Effector memory CD4-positive, alpha-beta T cell (primary cell): ENCODE data around the gene HOXA13.

ENCODE experiments used
- DNase-seq, 3 donors: peaks; one replicate each; pipeline ENCODE4 v3.0.0-alpha.2; 2020
- H3K27ac ChIP-seq: 2 replicates; pipeline ENCODE4 v1.7.0; 2013; ENCODE audit warnings: mild to moderate bottlenecking, low read length, moderate library complexity; ENCODE audit not compliant: insufficient read depth, poor library complexity, severe bottlenecking
- H3K27me3 ChIP-seq: replicated peaks from 2 replicates; pipeline ENCODE4 v1.7.0; 2013; ENCODE audit warnings: mild to moderate bottlenecking, low read length; ENCODE audit not compliant: insufficient read depth, control insufficient read depth, poor library complexity, severe bottlenecking
- H3K36me3 ChIP-seq: 2 replicates; pipeline ENCODE4 v1.7.0; 2013; ENCODE audit warnings: mild to moderate bottlenecking, low read length, moderate library complexity; ENCODE audit not compliant: control insufficient read depth, insufficient read depth
- H3K4me1 ChIP-seq: 2 replicates; pipeline ENCODE4 v1.7.0; 2013; ENCODE audit warnings: low read length, mild to moderate bottlenecking; ENCODE audit not compliant: control insufficient read depth, insufficient read depth, poor library complexity, severe bottlenecking
- H3K4me3 ChIP-seq: 2 replicates; pipeline ENCODE4 v1.7.0; 2013; ENCODE audit warnings: low read length, low read depth, mild to moderate bottlenecking; ENCODE audit not compliant: insufficient read depth, poor library complexity, severe bottlenecking
- H3K9me3 ChIP-seq: 2 replicates; pipeline ENCODE4 v1.7.0; 2013; ENCODE audit warnings: mild to moderate bottlenecking, low read length, moderate library complexity; ENCODE audit not compliant: control insufficient read depth

HOXA13 gene

GRCh38 chr7:27149842-27150567 lies 49.9 kb downstream of the HOXA13 start:
- peaks cover 78% of the 10 kb centered on the region for H3K27me3 ChIP-seq
- H3K9me3 ChIP-seq: no peaks in the 10 kb centered on the region
- no peak overlapping the region for H3K27ac ChIP-seq
- no peak overlapping the region for H3K4me3 ChIP-seq
- H3K4me1 ChIP-seq: peaks cover 31% of the 10 kb centered on the region
- H3K36me3 ChIP-seq: no peaks in the 10 kb centered on the region
- no peak for DNase-seq

- Histone ChIP-seq H3K4me1 (peaks cover 25% of the 10 kb centered on the region), H3K27ac (no peak overlapping the region), H3K27me3 (peaks cover 71% of the 10 kb centered on the region), H3K36me3 (no peaks in the 10 kb centered on the region), H3K4me3 (no peak overlapping the region), H3K9me3 (no peaks in the 10 kb centered on the region)
- no peak for DNase-seq
These were observed 50.9 kb downstream of the HOXA13 start for GRCh38 chr7:27148756-27149641.

- peaks cover 25% of the 10 kb centered on the region for H3K4me1 ChIP-seq
- H3K27me3 ChIP-seq: peaks cover 66% of the 10 kb centered on the region
- H3K36me3 ChIP-seq: no peaks in the 10 kb centered on the region
- H3K27ac ChIP-seq: no peak overlapping the region
- H3K4me3 ChIP-seq: no peak overlapping the region
- H3K9me3 ChIP-seq: no peaks in the 10 kb centered on the region
- no peak for DNase-seq
These were observed 51.7 kb downstream of the HOXA13 start for GRCh38 chr7:27148031-27148755.

DNA sequence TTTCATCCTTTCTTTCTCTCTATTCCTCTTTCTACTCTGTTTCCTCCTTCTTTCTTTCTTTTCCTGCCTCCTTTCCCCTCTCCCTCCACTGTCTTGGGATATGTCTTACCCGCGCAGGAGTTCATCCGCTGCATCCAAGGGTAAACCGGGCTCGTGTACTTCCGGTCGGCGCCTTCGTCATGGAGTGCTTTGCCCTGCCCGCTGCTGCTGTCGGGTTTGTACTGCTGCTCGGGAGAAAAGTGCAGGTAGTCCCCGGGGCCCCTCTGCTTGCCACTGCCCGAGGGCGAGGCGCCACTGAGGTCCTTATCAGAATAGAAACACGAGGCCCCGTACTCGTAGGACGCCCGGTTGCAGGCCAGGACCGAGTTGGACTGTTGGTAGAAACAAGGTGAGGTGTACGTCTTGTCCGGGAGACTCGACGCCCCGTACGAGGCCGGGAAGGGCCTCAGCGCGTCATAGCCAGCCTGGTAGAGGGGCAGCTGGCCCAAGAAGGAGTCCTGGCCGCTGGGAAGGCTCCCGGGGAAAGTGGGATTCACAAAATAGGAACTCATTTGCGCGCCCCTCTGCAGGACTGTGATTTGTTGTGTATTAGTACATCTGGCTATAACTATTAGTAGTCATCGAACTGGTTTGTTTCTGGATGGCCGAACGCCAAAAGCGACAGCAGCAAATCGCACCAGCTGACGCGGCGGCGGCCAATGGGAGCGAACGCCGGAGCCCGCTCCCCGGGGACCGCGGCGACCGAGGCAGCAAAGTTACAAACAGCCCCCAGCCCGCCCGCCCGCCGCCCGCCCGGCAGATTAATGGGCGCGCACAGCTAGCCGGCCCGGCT lies 52.5 kb downstream of the HOXA13 start, which contains the start of gene HOXA6:
Gene HOXA6, minus strand, starts transcription at position 576 of the 832 bp plus-strand sequence. Its CDS starts 25 bp downstream, at position 551.
- H3K27ac ChIP-seq: no peak within 1 kb of the TSS
- no peak within 1 kb of the TSS for H3K4me3 ChIP-seq
- no peaks in the 10 kb centered on the region for H3K36me3 ChIP-seq
- peaks cover 25% of the 10 kb centered on the region for H3K4me1 ChIP-seq
- DNase-seq: no peak
- peaks cover 64% of the 10 kb centered on the region for H3K27me3 ChIP-seq
- no peaks in the 10 kb centered on the region for H3K9me3 ChIP-seq

GRCh38 chr7:27146491-27147198 lies 53.2 kb downstream of the HOXA13 start:
- Histone ChIP-seq H3K27ac (no peak overlapping the region), H3K4me3 (no peak overlapping the region), H3K36me3 (no peaks in the 10 kb centered on the region), H3K4me1 (peaks cover 19% of the 10 kb centered on the region), H3K9me3 (no peaks in the 10 kb centered on the region), H3K27me3 (peaks cover 56% of the 10 kb centered on the region)
- no peak for DNase-seq

GRCh38 chr7:27145914-27146412 lies 53.9 kb downstream of the HOXA13 start:
- no peaks in the 10 kb centered on the region for H3K36me3 ChIP-seq
- no peak for DNase-seq
- H3K4me3 ChIP-seq: no peak overlapping the region
- H3K4me1 ChIP-seq: peaks cover 12% of the 10 kb centered on the region
- no peak overlapping the region for H3K27ac ChIP-seq
- H3K27me3 ChIP-seq: peaks cover 49% of the 10 kb centered on the region
- H3K9me3 ChIP-seq: no peaks in the 10 kb centered on the region

DNA sequence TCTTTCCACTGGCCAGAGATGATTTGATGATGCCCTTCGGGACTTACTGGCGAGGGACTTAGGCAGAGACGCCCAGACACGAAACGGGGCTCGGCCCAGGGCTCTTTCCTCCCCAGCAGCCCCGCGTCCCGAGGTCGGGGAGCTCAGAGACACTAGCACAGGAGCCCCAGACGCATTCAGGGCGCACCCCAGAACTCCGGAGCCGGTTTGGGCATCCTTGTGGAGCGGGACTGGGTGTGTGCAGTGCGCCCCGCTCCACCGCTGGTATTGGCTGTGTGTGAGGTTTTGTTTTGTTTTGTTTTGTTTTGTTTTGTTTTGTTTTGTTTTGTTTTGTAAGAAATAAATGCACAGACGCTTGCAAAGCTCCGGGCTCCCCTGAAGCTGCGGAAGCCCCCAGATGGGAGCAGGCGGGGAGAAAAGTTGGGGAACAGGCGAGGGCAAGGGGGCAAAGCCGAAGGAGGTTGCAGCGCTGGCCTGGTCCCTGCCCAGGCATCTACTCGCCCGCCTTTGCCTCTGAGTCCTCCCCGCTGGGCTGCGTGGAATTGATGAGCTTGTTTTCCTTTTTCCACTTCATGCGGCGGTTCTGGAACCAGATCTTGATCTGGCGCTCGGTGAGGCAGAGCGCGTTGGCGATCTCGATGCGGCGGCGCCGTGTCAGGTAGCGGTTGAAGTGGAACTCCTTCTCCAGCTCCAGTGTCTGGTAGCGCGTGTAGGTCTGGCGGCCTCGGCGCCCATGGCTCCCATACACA lies 54.6 kb downstream of the HOXA13 start:
- H3K27me3 ChIP-seq: peaks cover 44% of the 10 kb centered on the region
- no peaks in the 10 kb centered on the region for H3K9me3 ChIP-seq
- H3K4me3 ChIP-seq: no peak overlapping the region
- H3K27ac ChIP-seq: no peak overlapping the region
- DNase-seq: no peak
- peaks cover 6% of the 10 kb centered on the region for H3K4me1 ChIP-seq
- H3K36me3 ChIP-seq: no peaks in the 10 kb centered on the region

GRCh38 chr7:27144781-27145164 lies 55.1 kb downstream of the HOXA13 start:
- H3K27ac ChIP-seq: no peak overlapping the region
- H3K27me3 ChIP-seq: peaks cover 38% of the 10 kb centered on the region
- no peak for DNase-seq
- H3K4me3 ChIP-seq: no peak overlapping the region
- no peaks in the 10 kb centered on the region for H3K9me3 ChIP-seq
- H3K4me1 ChIP-seq: peaks cover 4% of the 10 kb centered on the region
- H3K36me3 ChIP-seq: no peaks in the 10 kb centered on the region
